Frontal cortex (tissue), 4 donors: ENCODE results near the gene TAAR5. TPM values are rescaled to one million over a fixed set of nuclear protein-coding genes. Genes with fewer than 3 reads are reported as not detected.
"Not testable (repeated sequence)": the region's sequence is repeated elsewhere in the genome, so short reads cannot be mapped to it uniquely, and the experiment has no call there.

Experiments used
- DNase-seq, 2 donors: peaks; one replicate each; pipeline ENCODE4 v3.0.0; 2012; ENCODE audit warnings: low spot score in 2 of 2
- FAIRE-seq: peaks from 2 replicates; lab custom pipeline; 2012; peaks lifted over from hg19 to GRCh38; lab: Jason Lieb, UNC
- small RNA-seq: library from RNA; depleted of rRNA; stranded (forward); fragments of <200 nt; gene quantifications from one replicate; pipeline ENCODE3, GENCODE V24; 2014
- total RNA-seq: library from RNA; depleted of rRNA; stranded (reverse); fragments of >200 nt; gene quantifications from one replicate; pipeline ENCODE4 v1.2.3, GENCODE V29; 2014
- donor health status: control.
- donor health status: control.
- donor health status: control.

TAAR5 gene
- total RNA-seq, 1 donor from 2014 or later: not detected

- FAIRE-seq (no peak), DNase-seq (no peak)
Measured at GRCh38 chr6:132571774-132572173, 17.8 kb downstream of the TAAR5 start.

DNA sequence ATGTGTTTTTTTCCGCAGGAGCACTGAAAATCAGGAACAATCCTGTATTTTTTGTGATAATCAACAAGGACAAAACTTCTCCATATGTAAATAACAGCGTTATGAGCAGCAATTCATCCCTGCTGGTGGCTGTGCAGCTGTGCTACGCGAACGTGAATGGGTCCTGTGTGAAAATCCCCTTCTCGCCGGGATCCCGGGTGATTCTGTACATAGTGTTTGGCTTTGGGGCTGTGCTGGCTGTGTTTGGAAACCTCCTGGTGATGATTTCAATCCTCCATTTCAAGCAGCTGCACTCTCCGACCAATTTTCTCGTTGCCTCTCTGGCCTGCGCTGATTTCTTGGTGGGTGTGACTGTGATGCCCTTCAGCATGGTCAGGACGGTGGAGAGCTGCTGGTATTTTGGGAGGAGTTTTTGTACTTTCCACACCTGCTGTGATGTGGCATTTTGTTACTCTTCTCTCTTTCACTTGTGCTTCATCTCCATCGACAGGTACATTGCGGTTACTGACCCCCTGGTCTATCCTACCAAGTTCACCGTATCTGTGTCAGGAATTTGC, 19.2 kb downstream of the TAAR5 start, which contains the start of gene TAAR6:
TSS of gene TAAR6 (plus strand) at position 102 of the 557 bp plus-strand sequence. CDS start at position 102, 0 bp downstream.
- peak in 1 of 2 donors; percentile 2 for DNase-seq
- FAIRE-seq: no peak

DNA sequence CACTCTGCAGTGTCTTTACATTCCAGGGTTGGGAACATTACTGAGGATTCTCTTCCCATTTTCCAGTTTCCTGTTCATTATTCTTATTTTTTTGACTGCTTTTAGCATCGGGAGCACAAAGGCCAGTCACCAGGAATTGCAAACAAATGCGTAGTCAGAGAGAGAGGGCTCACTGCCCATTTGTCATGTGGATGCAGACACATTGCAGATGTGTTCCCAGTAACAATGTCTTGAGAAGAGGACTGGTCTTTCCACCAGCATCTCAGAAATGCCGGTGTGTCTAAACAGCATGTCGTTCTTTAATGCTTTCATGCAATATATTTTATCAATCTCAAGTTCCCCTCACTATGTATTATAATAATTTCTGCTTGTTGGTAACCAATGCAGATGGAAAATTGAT, 20.4 kb downstream of the TAAR5 start:
- peak in 1 of 2 donors; percentile 6 for DNase-seq
- FAIRE-seq: no peak

DNA sequence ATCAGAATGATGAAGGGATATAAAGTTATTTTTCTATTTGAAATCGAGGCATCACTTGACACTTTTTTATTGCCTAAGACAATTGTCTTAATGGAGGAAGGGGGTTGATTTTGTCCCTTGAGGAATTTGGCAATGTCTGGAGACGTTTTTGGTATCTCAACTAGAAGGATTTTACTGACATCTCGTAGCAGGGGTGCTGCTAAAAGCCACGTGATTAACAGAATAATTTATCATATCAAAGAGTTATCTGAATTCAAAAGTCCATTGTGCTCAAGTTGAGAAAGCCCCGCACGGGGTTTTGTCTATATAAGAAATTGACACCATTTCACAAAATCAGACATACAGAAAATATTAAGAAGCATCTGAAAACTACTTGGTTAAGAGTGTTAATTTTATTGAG, 20.9 kb downstream of the TAAR5 start:
- no peak for FAIRE-seq
- DNase-seq: no peak

- no peak for DNase-seq
- no peak for FAIRE-seq
Measured at GRCh38 chr6:132567566-132567965, 22.0 kb downstream of the TAAR5 start.

- DNase-seq: no peak
- FAIRE-seq: no peak
Measured at GRCh38 chr6:132566404-132566803, 23.1 kb downstream of the TAAR5 start.

- not testable (repeated sequence) for DNase-seq, FAIRE-seq
Measured at GRCh38 chr6:132560087-132560486, 29.5 kb downstream of the TAAR5 start.

DNA sequence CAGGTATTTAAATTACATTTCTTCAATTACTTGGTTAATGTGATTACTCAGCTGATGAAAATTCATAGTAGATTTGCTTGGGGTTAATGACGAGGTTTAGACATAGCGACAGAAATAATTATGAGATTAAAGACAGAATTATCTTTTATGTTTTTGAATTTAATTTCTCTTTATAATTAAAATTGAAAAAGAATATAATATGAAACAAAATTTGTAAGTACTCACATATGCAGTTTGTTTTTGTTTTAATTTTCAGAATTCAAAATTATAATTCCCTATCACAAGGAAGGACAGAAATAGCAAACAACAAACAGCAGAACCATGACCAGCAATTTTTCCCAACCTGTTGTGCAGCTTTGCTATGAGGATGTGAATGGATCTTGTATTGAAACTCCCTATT, 37.2 kb downstream of the TAAR5 start, which contains the start of gene TAAR8:
TSS of gene TAAR8 (plus strand) at position 301 of the 400 bp plus-strand sequence. CDS start at position 322, 21 bp downstream.
- no peak for FAIRE-seq
- DNase-seq: no peak

DNA sequence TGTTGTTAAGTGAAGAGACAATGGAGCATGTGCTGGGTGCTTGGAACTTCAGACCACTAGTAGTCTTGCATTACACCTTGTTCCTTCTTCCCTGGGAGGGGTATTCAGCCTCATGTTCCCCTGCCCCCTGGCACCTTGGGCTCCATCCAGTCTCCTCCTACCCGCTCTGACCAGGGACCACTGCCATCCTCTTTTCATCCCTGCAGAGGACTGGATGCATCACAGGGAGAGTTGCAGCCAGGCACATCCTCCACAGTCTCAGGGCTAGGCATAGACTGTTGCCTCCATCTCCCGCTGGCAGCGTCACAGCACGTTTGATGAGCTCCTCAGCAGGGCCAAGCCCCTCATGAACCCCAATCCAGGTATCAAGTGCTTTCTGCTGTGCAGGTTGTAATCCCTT, 38.3 kb downstream of the TAAR5 start:
- no peak for DNase-seq
- no peak for FAIRE-seq

DNA sequence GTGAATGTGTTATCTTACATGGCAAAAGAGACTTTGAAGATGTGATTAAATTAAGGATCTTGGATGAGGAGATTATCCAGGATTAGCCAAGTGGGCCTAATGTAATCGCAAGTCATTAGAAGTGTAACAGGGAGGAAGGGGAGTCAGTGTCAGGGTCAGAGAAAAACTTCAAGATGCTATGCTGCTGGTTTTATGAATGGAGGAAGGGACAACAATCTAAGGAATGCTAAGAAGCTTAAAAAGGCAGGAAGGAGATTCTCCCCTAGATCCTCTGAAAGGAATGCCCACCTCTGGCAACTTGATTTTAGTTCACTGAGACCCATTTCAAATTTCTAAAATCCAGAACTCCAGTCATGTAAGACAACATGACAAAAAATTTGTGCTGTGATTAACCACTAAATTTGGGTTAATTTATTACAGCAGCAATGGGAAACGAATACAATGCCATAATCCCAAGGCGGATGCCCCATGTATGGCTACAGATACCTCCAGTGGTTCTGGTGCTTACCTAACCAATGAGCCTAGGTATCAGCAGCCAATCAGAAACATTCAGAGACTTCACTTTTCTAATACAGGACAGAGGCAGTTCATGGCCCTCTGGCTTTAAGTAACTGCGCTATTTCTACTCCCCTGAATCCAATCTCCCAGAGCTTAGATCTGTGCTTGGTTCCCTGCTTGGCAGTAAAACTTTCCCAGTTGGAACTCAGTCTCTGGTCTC, 40.6 kb downstream of the TAAR5 start:
- FAIRE-seq: no peak

GRCh38 chr6:132544826-132545225, 44.7 kb downstream of the TAAR5 start:
- DNase-seq: no peak
- no peak for FAIRE-seq

More for the DNA sequence above, 40.6 kb downstream of the TAAR5 start:
- DNase-seq: no peak

Small RNAs within 50 kb of the gene (small RNA-seq; reads per million reads assigned to genes)
- not detected for gene TAAR7P

Other genes with a start within 250 kb of the TAAR5 start
- 15.9 TPM for gene MOXD1, start 188.3 kb downstream of the TAAR5 start, total RNA-seq
- 82.7 TPM for gene STX7, start 76.6 kb downstream of the TAAR5 start, total RNA-seq
- 0.41 TPM for gene TAAR9, start 51.5 kb downstream of the TAAR5 start, total RNA-seq
- not detected for gene TAAR8, start 37.1 kb downstream of the TAAR5 start, total RNA-seq
- gene TAAR6, start 19.4 kb downstream of the TAAR5 start, total RNA-seq: not detected
- not detected for gene TAAR2, start 34.5 kb upstream of the TAAR5 start, total RNA-seq
- gene TAAR1, start 69.4 kb upstream of the TAAR5 start, total RNA-seq: not detected
- gene VNN1, start 124.3 kb upstream of the TAAR5 start, total RNA-seq: under 0.01 TPM
- gene VNN2, start 168.2 kb upstream of the TAAR5 start, total RNA-seq: 2.4 TPM
- 17.5 TPM for gene SLC18B1, start 208.9 kb upstream of the TAAR5 start, total RNA-seq
- 686 TPM for gene RPS12, start 224.8 kb upstream of the TAAR5 start, total RNA-seq